ENCODE results near the gene IRX1.

DNA sequence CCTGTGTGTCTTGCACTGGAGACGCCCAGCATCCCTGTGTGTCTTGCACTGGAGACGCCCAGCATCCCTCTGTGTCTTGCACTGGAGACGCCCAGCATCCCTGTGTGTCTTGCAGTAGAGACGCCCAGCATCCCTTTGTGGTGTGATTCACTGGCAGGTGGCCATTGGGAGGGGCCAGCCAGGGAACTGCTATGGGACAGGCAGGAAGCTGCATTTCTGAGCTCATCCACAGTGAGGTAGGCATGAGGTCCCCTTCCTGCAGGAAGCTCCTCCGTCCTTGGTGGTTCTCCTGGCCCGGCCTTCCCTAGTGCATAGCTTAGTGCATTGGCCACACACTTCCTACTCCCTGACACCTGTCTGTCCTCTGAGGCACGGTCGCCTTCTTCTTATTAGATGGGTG lies 43.5 kb downstream of the IRX1 start:
- TF ChIP-seq POLR2AphosphoS5 (IDR thresholded peaks at IDR 0.05; ENCODE audit: low read depth, low read length), result no peak
- no peak for TF ChIP-seq TAF1 (IDR thresholded peaks at IDR 0.05; ENCODE audit: borderline replicate concordance, insufficient read depth, low read length)
- TF ChIP-seq, protein P1, sequence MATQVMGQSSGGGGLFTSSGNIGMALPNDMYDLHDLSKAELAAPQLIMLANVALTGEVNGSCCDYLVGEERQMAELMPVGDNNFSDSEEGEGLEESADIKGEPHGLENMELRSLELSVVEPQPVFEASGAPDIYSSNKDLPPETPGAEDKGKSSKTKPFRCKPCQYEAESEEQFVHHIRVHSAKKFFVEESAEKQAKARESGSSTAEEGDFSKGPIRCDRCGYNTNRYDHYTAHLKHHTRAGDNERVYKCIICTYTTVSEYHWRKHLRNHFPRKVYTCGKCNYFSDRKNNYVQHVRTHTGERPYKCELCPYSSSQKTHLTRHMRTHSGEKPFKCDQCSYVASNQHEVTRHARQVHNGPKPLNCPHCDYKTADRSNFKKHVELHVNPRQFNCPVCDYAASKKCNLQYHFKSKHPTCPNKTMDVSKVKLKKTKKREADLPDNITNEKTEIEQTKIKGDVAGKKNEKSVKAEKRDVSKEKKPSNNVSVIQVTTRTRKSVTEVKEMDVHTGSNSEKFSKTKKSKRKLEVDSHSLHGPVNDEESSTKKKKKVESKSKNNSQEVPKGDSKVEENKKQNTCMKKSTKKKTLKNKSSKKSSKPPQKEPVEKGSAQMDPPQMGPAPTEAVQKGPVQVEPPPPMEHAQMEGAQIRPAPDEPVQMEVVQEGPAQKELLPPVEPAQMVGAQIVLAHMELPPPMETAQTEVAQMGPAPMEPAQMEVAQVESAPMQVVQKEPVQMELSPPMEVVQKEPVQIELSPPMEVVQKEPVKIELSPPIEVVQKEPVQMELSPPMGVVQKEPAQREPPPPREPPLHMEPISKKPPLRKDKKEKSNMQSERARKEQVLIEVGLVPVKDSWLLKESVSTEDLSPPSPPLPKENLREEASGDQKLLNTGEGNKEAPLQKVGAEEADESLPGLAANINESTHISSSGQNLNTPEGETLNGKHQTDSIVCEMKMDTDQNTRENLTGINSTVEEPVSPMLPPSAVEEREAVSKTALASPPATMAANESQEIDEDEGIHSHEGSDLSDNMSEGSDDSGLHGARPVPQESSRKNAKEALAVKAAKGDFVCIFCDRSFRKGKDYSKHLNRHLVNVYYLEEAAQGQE (IDR thresholded peaks at IDR 0.05; ENCODE audit: insufficient read depth in 1 of 2, low read depth in 2 of 2, low read length in 2 of 2), result no peak
- TF ChIP-seq SIN3A (IDR thresholded peaks at IDR 0.05; ENCODE audit: borderline replicate concordance, insufficient read depth, low read length), result no peak

All from PFSK-1 (cell line).